COLO668 (cell line): ENCODE measurements around the gene TRIM17.

Experiments used
- DNase-seq: peaks from one replicate; lab custom pipeline; 2025; ENCODE audit not compliant: unreplicated experiment; lab: John Stamatoyannopoulos, UW

TRIM17 gene

GRCh38 chr1:228402641-228403025, 14.0 kb downstream of the TRIM17 start:
- DNase-seq, result no peak

- no peak for DNase-seq
Measured at GRCh38 chr1:228401782-228402640, 14.7 kb downstream of the TRIM17 start.

- no peak for DNase-seq
Measured at GRCh38 chr1:228400692-228401454, 15.8 kb downstream of the TRIM17 start.

- no peak for DNase-seq
Measured at GRCh38 chr1:228400237-228400651, 16.4 kb downstream of the TRIM17 start.

GRCh38 chr1:228399531-228400236, 17.0 kb downstream of the TRIM17 start:
- DNase-seq, result no peak

GRCh38 chr1:228398741-228399461, 17.8 kb downstream of the TRIM17 start:
- peak; percentile 26 for DNase-seq

- no peak for DNase-seq
Measured at GRCh38 chr1:228397966-228398365, 18.7 kb downstream of the TRIM17 start.

- DNase-seq, result no peak
Measured at GRCh38 chr1:228396770-228397662, 19.6 kb downstream of the TRIM17 start.

- no peak for DNase-seq
Measured at GRCh38 chr1:228394571-228395394, 21.9 kb downstream of the TRIM17 start.

GRCh38 chr1:228393811-228394570, 22.7 kb downstream of the TRIM17 start:
- no peak for DNase-seq

GRCh38 chr1:228393268-228393701, 23.4 kb downstream of the TRIM17 start:
- peak; percentile 21 for DNase-seq

- no peak for DNase-seq
Measured at GRCh38 chr1:228392111-228392936, 24.3 kb downstream of the TRIM17 start.

GRCh38 chr1:228391411-228392020, 25.1 kb downstream of the TRIM17 start:
- no peak for DNase-seq

- no peak for DNase-seq
Measured at GRCh38 chr1:228390649-228391048, 26.0 kb downstream of the TRIM17 start.

GRCh38 chr1:228387321-228387720, 29.3 kb downstream of the TRIM17 start:
- DNase-seq, result no peak

GRCh38 chr1:228385232-228385631, 31.4 kb downstream of the TRIM17 start:
- no peak for DNase-seq

GRCh38 chr1:228383773-228384172, 32.9 kb downstream of the TRIM17 start:
- DNase-seq, result no peak
